C4-2B (cell line): ENCODE results near the gene PDZD2.

Source experiments
- CTCF ChIP-seq: fragments of 450-650 bp; conservative IDR thresholded peaks from 2 replicates; pipeline ENCODE4 v1.5.1; 2017; ENCODE audit warnings: mild to moderate bottlenecking
- ZFX ChIP-seq: fragments of 450-650 bp; IDR thresholded peaks from 2 replicates; pipeline ENCODE4 v1.6.1; 2017

GRCh38 chr5:32158679-32158975 lies 519.7 kb downstream of the PDZD2 start:
- TF ChIP-seq CTCF (no peak), ZFX (no peak)
